Tibial artery (tissue), 4 donors: ENCODE data around the gene IDH3G.

Experiments
- DNase-seq, 2 donors: peaks; one replicate each; pipeline ENCODE4 v3.0.0-alpha.2; 2019
- H3K27ac ChIP-seq, 2 donors: fragments of 200-600 bp; sonication (generic) in 1 of 2; 1 replicate in 1 of 2; 2 replicates in 1 of 2; pipeline ENCODE4 v1.5.1; 2018 to 2019; ENCODE audit warnings: mild to moderate bottlenecking in 1 of 2
- H3K27me3 ChIP-seq, 2 donors: fragments of 200-600 bp; sonication (generic) in 1 of 2; one replicate each; pipeline versions ENCODE4 v1.5.1 to v1.6.0; 2016 to 2019
- H3K36me3 ChIP-seq, 3 donors: fragments of 200-600 bp; sonication (generic) in 2 of 3; one replicate each; pipeline ENCODE4 v1.5.1; 2016 to 2019; ENCODE audit warnings: mild to moderate bottlenecking in 2 of 3
- H3K4me1 ChIP-seq, 4 donors: fragments of 200-600 bp; sonication (generic) in 2 of 4; 1 replicate in 3 of 4; 2 replicates in 1 of 4; pipeline ENCODE4 v1.5.1; 2016 to 2019
- H3K4me3 ChIP-seq, 2 donors: fragments of 200-600 bp; sonication (generic) in 1 of 2; 1 replicate in 1 of 2; 2 replicates in 1 of 2; pipeline ENCODE4 v1.5.1; 2018 to 2019; ENCODE audit warnings: mild to moderate bottlenecking in 2 of 2
- H3K9me3 ChIP-seq, 3 donors: fragments of 200-600 bp; sonication (generic) in 1 of 3; one replicate each; pipeline ENCODE4 v1.5.1; 2016 to 2019
- CTCF ChIP-seq, 2 experiments: fragments of 200-600 bp in 1 of 2; fragments of 450-650 bp in 1 of 2; IDR thresholded peaks; one replicate each; pipeline ENCODE4 v1.5.1; 2017 to 2019; ENCODE audit warnings: antibody characterized with exemption in 2 of 2, mild to moderate bottlenecking in 1 of 2, moderate library complexity in 1 of 2
- intact Hi-C: fragments of 100-400 bp; cut with DNase I; formaldehyde crosslinking; loops from one replicate; pipeline ENCODE4 v1.15.0; 2023; ENCODE audit warnings: low total_unique reads

Gene IDH3G

GRCh38 chrX:153773218-153773611 lies 21.0 kb downstream of the IDH3G start:
- no peak overlapping the region for H3K27ac ChIP-seq
- DNase-seq = no peak
- H3K4me3 ChIP-seq = no peak overlapping the region
- no peaks in the 10 kb centered on the region for H3K27me3 ChIP-seq
- no peak for TF ChIP-seq CTCF (IDR thresholded peaks at IDR 0.05)
- no peaks in the 10 kb centered on the region for H3K9me3 ChIP-seq
- peaks cover 0 to 65% (median 0%) of the 10 kb centered on the region in 3 donors for H3K36me3 ChIP-seq
- intact Hi-C loops = no loop called here
- no peaks in the 10 kb centered on the region for H3K4me1 ChIP-seq

GRCh38 chrX:153772316-153773217 lies 21.6 kb downstream of the IDH3G start:
- TF ChIP-seq CTCF (IDR thresholded peaks at IDR 0.05) = no peak
- Histone ChIP-seq H3K27ac (no peak overlapping the region), H3K36me3 (peaks cover 0 to 65% (median 0%) of the 10 kb centered on the region in 3 donors), H3K27me3 (no peaks in the 10 kb centered on the region), H3K9me3 (no peaks in the 10 kb centered on the region), H3K4me1 (no peaks in the 10 kb centered on the region), H3K4me3 (no peak overlapping the region)
- intact Hi-C loops = no loop called here
- DNase-seq = no peak

GRCh38 chrX:153771415-153772315 lies 22.5 kb downstream of the IDH3G start:
- Histone ChIP-seq H3K9me3 (no peaks in the 10 kb centered on the region), H3K4me3 (no peak overlapping the region), H3K4me1 (no peaks in the 10 kb centered on the region), H3K27me3 (no peaks in the 10 kb centered on the region), H3K36me3 (peaks cover 0 to 65% (median 0%) of the 10 kb centered on the region in 3 donors), H3K27ac (no peak overlapping the region)
- DNase-seq = no peak
- TF ChIP-seq CTCF (IDR thresholded peaks at IDR 0.05) = no peak
- intact Hi-C loops = no loop called here

GRCh38 chrX:153770601-153771414 lies 23.4 kb downstream of the IDH3G start:
- TF ChIP-seq CTCF (IDR thresholded peaks at IDR 0.05) = no peak
- no peak for DNase-seq
- intact Hi-C loops = no loop called here
- peaks cover 0 to 62% (median 0%) of the 10 kb centered on the region in 3 donors for H3K36me3 ChIP-seq
- peaks cover 0 to 5% (median 0%) of the 10 kb centered on the region in 4 donors for H3K4me1 ChIP-seq
- H3K27me3 ChIP-seq = no peaks in the 10 kb centered on the region
- no peaks in the 10 kb centered on the region for H3K9me3 ChIP-seq
- H3K27ac ChIP-seq = no peak overlapping the region
- no peak overlapping the region for H3K4me3 ChIP-seq
